ENCODE results near the gene SHISA9.

Gene SHISA9

DNA sequence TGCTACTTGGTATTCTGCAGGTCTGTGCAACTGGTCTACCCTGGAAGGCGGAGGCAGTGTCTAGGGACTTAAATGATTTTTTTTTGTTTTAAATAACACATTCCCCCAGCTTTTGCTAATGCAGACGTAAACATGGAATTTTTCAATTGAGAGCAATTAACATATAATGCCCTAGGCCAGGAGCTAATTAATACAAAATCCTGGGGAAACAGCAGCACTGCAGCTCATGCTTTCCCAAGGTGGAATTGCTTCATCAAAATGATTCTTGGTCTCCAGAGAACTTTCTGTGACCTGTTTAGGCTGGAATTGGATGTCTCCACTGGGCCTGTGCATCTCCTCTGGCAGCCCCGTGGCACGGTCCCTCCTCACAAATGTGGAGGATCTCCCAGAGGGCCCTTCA, 50.6 kb downstream of the SHISA9 start:
- no peak for DNase-seq (ENCODE audit: low spot score)

DNA sequence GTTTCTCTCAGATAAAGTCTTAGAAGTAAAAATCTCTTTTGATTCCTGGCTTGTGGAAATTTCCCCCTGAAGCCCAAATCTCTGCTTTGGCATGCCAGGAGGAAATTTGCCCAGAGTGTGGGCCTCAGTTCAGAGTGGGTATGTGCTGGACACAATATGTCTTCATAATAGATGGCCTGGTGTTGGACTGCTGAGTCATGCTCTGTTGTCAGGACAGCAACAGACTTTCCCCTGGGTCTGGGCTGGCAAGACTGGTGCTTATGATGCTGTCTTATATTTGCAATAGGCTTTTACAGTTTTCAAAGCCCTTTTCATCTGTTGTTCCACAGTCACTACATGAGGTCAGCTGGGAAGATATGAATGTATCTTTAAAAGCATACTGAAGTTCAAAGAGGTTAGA, 57.0 kb downstream of the SHISA9 start:
- DNase-seq (ENCODE audit: low spot score): no peak

- no peak for DNase-seq (ENCODE audit: low spot score)
Measured at GRCh38 chr16:12959072-12959471, 57.7 kb downstream of the SHISA9 start.

DNA sequence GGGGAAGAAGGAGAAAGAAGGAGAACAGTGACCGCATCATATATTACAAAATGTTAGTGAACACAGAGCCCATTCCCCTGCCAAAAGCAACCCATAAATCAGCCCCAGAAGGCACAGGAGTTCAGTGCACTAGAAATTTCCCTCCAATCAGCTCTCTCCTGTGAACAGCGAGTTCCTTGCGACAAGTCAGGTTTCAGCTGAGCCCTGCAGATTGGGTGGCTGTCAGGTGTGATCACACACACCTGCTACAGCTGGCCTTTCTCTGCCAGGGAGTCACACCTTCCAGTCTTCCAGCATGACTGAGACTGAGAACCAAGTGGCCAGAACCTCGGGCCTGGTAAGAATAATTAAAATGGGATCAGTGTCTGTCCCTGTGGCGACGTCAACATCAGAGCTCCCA, 60.2 kb downstream of the SHISA9 start:
- no peak for DNase-seq (ENCODE audit: low spot score)

DNA sequence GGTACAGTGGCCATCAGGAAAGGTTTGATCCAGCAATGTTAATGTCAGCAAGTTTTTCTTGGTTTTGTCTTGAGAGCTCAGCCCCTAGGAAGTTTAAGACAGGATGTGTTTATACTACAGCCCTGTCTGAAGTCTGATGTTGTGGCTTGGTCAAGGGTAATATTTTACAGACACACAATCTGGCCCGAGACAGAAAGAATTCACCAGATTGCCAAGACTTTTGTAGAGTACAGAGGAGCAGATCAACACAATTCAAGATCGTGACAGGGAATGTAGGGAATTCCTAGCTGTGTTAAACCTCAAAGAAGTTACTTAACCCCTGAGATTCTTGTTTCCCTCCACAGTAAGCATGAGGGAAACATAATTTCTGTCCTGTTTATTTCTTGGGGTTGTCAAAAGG, 63.1 kb downstream of the SHISA9 start:
- no peak for DNase-seq (ENCODE audit: low spot score)

DNA sequence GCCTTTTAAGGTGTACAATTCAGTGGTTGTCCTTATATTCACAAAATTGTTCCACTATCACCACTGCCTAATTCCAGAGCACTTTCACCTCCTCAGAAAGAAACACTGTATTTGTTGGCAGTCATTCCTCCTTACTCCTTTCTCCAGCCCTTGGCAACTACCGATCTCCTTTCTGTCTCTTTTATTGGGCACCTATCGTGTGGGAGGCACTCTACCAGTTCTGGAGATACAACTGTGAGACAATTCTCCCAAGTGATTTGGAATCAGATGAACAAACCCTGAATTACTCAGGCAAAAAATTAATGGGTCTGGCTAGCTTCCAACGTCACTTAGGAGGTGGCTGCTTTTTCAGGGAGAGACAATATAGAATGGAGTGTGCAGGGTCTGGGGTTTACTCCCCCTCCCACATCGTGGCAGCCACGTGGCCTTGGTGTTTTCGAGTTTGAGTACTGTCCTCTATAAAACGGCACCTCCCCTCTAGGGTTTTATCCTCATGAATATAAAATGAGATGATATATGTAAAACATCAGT, 63.9 kb downstream of the SHISA9 start:
- no peak for DNase-seq (ENCODE audit: low spot score)

DNA sequence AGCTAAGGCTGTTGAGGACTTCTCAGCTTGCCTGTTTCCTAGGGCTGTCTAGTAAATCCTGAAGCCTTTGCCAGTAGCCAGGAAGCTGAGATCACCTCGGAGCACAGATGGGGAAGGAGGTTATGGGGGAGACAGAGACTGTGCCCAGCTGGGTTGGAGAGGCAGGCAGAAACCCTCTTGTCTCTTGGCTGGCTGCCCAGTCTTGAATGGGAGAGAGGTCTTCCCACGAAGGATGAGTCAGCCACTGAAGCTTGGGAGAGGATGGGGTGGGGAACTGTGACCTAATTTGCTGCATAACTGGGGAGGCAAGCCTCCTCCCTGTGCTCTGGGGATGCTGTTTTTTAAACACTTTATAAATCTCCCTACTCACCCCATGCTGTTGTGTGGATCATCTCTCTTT, 69.8 kb downstream of the SHISA9 start:
- peak; percentile 83 for DNase-seq (ENCODE audit: low spot score)

DNA sequence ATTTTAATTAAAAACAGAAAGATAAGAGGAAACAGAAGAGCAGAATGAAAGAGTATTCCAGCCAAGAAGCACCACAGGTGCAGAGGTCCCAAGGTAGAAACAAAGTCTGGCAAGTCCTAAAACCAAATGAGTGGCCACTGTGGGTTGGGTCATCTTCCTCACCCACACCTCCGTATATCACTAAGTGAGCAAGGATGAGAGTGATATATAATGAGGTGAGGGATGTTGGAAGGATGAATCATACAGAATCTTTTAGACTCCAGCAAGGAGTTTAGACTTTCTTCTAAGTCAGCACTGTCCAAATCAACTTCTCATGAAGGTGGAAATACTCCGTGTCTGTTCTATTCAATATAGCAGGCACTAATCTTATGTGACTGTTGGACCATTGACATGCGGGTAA, 70.8 kb downstream of the SHISA9 start:
- DNase-seq (ENCODE audit: low spot score): no peak

DNA sequence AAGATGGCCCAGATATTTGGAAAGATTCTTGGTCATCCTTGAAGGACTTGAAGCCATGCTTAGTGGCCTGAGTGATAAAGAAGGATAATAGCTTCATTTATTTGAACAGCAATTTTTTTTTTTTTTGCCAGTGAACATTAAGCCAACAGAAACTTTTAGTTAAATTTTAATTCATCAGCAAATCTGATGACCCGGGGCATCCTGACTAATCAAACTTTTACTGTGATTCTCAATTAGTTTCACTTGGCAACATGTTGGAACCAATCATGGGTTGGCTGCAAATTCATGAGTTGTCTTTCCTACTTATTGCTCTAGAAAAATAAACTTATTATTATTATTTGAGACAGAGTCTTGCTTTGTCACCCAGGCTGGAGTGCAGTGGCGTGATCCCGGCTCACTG, 74.4 kb downstream of the SHISA9 start:
- no peak for DNase-seq (ENCODE audit: low spot score)

GRCh38 chr16:12976496-12976895, 75.1 kb downstream of the SHISA9 start:
- DNase-seq (ENCODE audit: low spot score): no peak

GRCh38 chr16:12976936-12977335, 75.5 kb downstream of the SHISA9 start:
- DNase-seq (ENCODE audit: low spot score): no peak

GRCh38 chr16:12985516-12985915, 84.1 kb downstream of the SHISA9 start:
- DNase-seq (ENCODE audit: low spot score): no peak

- no peak for DNase-seq (ENCODE audit: low spot score)
Measured at GRCh38 chr16:12988071-12988470, 86.7 kb downstream of the SHISA9 start.

DNA sequence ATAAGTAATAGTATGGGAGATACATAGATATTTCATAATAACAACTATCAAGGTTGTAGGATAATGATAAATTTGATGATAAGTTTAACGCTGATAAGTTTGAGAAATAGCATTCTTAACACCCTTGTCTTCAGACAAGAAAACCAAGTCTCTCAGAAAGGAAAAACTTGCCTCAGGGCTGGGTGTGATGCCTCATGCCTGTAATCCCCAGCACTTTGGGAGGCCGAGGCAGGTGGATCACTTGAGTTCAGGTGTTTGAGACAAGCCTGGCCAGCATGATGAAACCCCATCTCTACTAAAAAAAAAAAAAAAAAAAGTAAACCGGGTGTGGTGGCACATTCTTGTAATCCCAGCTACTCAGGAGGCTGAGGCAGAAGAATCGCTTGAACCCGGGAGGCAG, 90.7 kb downstream of the SHISA9 start:
- DNase-seq (ENCODE audit: low spot score): no peak

- DNase-seq (ENCODE audit: low spot score): no peak
Measured at GRCh38 chr16:12994402-12994801, 93.0 kb downstream of the SHISA9 start.

GRCh38 chr16:12995721-12996372, 94.4 kb downstream of the SHISA9 start:
- DNase-seq (ENCODE audit: low spot score): peak; percentile 40

DNA sequence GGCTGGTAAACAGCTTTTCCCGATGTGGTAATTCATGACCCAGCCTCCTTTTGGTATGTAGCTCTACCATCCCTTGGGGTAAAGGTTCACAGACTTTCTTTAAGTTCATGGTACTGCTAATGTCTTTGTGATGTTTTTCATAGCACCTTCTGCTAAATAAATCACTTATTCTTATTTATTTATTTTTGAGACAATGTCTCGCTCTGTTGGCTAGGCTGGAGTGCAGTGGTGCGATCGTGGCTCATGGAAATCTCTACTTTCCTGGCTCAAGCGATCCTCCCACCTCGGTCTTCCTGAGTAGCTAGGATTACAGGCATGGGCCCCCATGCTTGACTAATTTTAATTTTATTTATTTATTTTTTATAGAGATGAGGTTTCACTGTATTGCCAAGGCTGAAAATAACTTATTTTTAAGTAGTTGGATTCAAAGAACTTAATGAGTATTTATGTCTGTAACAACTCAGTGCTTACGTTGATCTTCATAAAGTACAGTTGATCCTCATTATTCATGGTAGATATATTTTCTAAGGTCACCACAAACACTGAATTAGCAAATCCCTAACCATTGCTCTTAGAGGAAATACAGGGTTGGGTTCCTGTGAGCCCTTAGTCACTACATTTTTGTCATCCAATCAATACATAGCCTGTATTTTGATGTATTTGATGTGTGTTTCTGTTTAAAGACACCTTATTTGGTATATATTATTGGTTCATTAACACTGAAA, 97.1 kb downstream of the SHISA9 start:
- no peak for DNase-seq (ENCODE audit: low spot score)

- DNase-seq (ENCODE audit: low spot score): no peak
Measured at GRCh38 chr16:12999368-12999767, 98.0 kb downstream of the SHISA9 start.

DNA sequence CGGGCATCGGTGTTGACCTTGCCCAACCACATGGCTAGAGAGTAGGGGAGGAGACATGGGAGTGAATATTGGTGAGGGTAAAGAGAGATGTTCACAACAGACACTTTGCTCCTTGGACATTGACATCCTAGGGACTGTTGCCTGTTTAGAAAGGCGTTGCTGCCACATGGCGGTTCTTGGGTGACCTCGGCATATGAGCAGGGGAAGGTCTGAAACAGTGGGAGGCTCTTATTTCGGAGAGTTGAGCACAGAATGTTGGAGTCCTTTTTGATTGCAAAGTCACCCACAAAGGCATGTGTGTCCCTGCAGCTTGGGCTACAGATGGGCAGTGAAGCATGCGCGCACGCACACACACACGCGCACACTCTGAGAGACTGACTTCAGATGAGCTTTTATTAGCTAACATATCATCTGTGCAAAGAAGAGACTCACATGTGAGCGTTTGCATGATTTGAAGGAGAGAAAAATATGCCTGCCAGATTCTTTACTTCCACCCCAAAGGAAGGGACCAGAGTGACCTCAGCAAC, 104.4 kb downstream of the SHISA9 start:
- peak; percentile 23 for DNase-seq (ENCODE audit: low spot score)

- peak; percentile 11 for DNase-seq (ENCODE audit: low spot score)
Measured at GRCh38 chr16:13012601-13013000, 111.2 kb downstream of the SHISA9 start.

- DNase-seq (ENCODE audit: low spot score): no peak
Measured at GRCh38 chr16:13013043-13013442, 111.6 kb downstream of the SHISA9 start.

DNA sequence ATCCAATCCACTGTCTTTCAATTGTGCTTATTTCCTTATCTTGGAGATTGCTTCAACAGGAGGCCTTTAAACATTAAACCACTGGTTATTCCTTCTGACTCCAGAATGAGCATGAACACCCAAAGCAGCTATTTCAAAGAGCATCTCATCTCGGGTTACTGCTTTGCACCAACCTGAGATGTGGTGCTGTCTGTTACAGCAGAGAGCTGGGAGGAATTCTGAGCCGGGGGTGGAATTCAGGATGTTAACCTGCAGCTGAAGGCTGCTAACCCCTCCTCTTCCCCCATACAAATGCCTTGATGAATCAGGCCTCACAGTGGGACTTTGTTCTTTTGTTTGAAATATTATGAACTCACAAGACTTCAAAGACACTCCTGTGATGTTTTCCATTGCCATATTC, 113.1 kb downstream of the SHISA9 start:
- DNase-seq (ENCODE audit: low spot score): no peak

DNA sequence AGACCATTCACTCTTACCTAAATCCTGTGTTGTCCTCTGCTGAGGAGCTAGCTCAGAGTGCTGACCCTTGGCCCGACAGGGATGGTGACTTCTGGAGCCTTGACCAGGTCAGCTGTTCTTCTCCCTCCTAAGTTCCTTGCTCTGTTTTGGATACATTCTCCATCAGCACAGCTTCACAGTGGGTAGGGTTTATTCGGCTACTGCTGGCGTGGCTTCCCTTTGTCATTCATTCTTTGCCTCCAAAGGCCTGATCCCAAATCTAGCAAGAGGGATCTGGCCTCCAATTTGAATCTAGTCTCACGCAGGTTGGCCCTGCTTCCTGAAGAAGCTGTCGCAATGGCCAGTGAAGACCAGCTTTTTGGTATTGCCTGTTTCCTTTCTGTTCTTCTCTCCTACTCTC, 116.6 kb downstream of the SHISA9 start:
- no peak for DNase-seq (ENCODE audit: low spot score)

Data from Ammon's horn (tissue), 1 donor.